Cardiac fibroblast (primary cell): Measurements from ENCODE around the gene MAP1LC3B.

ENCODE experiments used
- DNase-seq, 2 donors: peaks; one replicate each; pipeline versions ENCODE4 v3.0.0 to v3.0.0-alpha.2; 2010; ENCODE audit warnings: low read depth in 2 of 2
- H3K4me3 ChIP-seq, 2 donors: replicated peaks in 1 of 2; 1 replicate in 1 of 2; 2 replicates in 1 of 2; pipeline ENCODE4 v1.5.1; 2011; ENCODE audit warnings: low read depth in 2 of 2, low read length in 2 of 2, mild to moderate bottlenecking in 2 of 2, moderate library complexity in 1 of 2
- CTCF ChIP-seq: IDR thresholded peaks from one replicate; pipeline ENCODE4 v1.5.1; 2011; ENCODE audit warnings: low read depth, mild to moderate bottlenecking, low read length, inconsistent platforms

The MAP1LC3B gene

GRCh38 chr16:87366930-87367329, 25.2 kb upstream of the MAP1LC3B start:
- no peak for DNase-seq
- TF ChIP-seq CTCF: no peak
- no peak overlapping the region for H3K4me3 ChIP-seq

DNA sequence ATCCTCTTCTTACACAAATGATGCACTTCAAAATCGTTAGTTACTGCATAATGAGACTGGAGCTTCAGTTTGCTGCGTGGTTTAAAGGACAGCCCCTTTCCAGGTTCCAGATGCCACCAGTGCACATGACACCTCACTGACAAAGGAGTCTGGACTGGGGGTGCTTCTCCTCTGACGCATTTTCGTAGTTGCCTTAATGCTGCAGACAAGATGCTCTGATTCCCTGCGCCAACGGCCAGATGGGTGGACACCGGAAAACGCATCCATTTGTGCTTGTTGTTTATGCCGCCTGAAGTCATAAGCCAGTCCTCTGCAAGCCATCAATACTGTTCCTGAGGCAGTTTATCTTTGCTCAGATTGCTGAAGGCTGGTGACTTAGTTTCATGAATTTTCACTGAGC, 24.6 kb upstream of the MAP1LC3B start:
- TF ChIP-seq CTCF: no peak
- H3K4me3 ChIP-seq: no peak overlapping the region
- DNase-seq: no peak

DNA sequence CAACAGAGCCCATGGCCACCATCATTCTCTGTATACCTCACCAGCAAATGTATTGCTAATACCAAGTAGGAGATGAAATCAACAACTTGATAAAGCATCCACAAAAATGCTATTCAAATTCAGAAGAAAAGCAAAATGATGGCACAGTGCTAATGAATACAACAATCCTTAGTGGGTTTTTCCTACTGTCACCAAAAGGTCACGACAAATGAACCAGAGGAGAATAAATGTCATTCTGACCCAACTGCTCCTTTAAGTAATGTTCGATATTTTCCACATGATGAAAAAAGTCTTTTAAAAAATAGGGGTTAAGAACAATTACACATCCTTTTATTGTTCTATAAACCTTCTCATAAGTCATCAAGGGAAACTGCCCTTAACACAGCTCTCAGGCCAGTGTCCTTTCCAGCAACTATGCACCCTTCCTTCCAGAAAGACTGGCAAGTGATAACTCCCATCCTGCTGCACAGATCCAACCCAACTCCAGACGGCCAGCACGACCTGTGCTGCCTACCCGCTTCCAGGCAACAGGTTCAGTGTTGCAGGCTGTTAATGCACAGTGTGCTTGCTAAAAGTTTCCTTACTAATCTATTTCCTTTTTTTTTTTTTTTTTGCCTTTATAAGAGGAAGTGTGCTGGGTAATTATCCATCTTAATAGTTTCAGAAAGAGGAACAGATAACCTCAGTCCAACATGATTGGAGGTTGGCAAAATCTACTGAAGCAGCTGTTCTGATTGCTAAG, 23.9 kb upstream of the MAP1LC3B start:
- no peak for TF ChIP-seq CTCF
- DNase-seq: no peak
- H3K4me3 ChIP-seq: no peak overlapping the region

- no peak for TF ChIP-seq CTCF
Observed at GRCh38 chr16:87369117-87369765, 22.9 kb upstream of the MAP1LC3B start.

GRCh38 chr16:87369796-87370719, 22.1 kb upstream of the MAP1LC3B start:
- DNase-seq: no peak
- TF ChIP-seq CTCF: no peak
- H3K4me3 ChIP-seq: no peak overlapping the region

More at GRCh38 chr16:87369117-87369765, 22.9 kb upstream of the MAP1LC3B start:
- DNase-seq: no peak
- no peak overlapping the region for H3K4me3 ChIP-seq

DNA sequence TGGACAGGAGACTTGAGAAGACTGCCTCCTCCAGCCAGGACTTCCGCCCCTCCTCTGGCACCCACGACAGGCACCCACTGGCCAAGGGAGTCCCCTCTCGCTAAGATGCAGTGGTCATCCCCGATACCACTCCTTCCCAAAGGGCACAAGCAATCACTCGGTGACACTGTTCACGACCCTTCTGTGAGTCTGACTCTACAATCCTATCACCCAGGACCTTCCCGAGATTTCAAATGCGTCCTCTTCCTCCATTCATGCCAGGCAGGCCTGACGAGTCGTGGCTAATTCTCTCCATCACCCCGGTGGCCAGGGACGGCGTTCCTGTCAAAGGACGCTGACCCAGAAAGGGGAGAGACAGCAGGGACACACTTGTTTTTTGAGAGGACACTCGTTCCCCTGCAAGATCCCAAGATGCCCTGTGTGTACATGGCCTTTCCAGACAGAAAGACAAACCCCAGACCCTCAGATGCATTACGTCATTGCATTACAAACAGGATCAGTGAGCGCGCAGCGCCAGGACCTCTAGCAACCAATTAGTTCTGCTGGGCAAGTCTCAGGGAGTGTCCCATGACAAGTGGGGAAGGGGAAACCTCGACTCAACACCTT, 20.8 kb upstream of the MAP1LC3B start:
- H3K4me3 ChIP-seq: no peak overlapping the region
- DNase-seq: no peak
- TF ChIP-seq CTCF: no peak
